ENCODE measurements around the gene FGF7. TPM values are rescaled to one million over a fixed set of nuclear protein-coding genes. Genes with fewer than 3 reads are reported as not detected.

The FGF7 gene
- total RNA-seq, 2 experiments from 2014 or later, result not detected

DNA sequence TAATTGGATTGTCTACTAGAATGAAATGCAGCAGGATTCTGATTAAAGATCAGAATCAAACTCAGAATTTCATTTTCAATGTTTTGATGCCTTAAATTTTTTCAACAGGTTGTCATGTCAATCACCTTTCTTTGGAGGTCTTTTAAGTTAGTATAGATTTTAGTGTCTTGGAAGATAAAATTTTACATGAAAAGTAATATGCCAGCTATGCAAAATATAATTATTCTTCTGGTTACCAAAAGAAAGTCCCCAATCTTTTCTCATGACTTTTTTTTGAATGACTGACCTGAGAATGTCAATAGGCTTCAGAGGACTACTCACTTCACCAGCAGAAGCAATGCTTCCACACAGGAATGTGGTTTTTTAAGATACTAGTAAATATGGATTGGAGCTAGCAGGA lies 4.3 kb downstream of the FGF7 start:
- no peak for ATAC-seq (ENCODE audit: poor library complexity)
- no peaks in the 10 kb centered on the region for H3K36me3 ChIP-seq (ENCODE audit: insufficient read depth, low read length)
- ChIA-PET POLR2A (interaction anchor here (0.9 kb wide), 1 partner anchor 237 kb away, joined by 3 read pairs; no protein-coding TSS in a partner anchor), CTCF (no interaction called here)
- DNase-seq, result no peak
- no peaks in the 10 kb centered on the region for H3K4me1 Mint-ChIP-seq (ENCODE audit: low read depth)
- H3K9me3 ChIP-seq (ENCODE audit: control insufficient read depth in 1 of 2, insufficient read depth in 1 of 2, low read length in 2 of 2), result no peaks in the 10 kb centered on the region
- no peak overlapping the region for H3K4me3 Mint-ChIP-seq
- no peaks in the 10 kb centered on the region for H3K4me1 ChIP-seq (ENCODE audit: insufficient read depth, low read length)
- peaks cover 4% of the 10 kb centered on the region for H3K27me3 Mint-ChIP-seq
- H3K27me3 ChIP-seq (ENCODE audit: control insufficient read depth in 1 of 2, insufficient read depth in 2 of 2, low read length in 2 of 2), result no peaks in the 10 kb centered on the region
- no peak overlapping the region for H3K27ac ChIP-seq (ENCODE audit: low read depth in 1 of 2, low read length in 2 of 2)
- H3K36me3 Mint-ChIP-seq (ENCODE audit: low read depth), result no peaks in the 10 kb centered on the region
- TF ChIP-seq, protein P1, sequence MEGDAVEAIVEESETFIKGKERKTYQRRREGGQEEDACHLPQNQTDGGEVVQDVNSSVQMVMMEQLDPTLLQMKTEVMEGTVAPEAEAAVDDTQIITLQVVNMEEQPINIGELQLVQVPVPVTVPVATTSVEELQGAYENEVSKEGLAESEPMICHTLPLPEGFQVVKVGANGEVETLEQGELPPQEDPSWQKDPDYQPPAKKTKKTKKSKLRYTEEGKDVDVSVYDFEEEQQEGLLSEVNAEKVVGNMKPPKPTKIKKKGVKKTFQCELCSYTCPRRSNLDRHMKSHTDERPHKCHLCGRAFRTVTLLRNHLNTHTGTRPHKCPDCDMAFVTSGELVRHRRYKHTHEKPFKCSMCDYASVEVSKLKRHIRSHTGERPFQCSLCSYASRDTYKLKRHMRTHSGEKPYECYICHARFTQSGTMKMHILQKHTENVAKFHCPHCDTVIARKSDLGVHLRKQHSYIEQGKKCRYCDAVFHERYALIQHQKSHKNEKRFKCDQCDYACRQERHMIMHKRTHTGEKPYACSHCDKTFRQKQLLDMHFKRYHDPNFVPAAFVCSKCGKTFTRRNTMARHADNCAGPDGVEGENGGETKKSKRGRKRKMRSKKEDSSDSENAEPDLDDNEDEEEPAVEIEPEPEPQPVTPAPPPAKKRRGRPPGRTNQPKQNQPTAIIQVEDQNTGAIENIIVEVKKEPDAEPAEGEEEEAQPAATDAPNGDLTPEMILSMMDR (IDR thresholded peaks at IDR 0.05), result no peak
- H3K4me3 ChIP-seq (ENCODE audit: low read length), result no peak overlapping the region
- no peak overlapping the region for H3K27ac Mint-ChIP-seq
- H3K9me3 Mint-ChIP-seq, result no peaks in the 10 kb centered on the region
- intact Hi-C loops (cut with DNase I, micrococcal nuclease), result loop anchor here in 1 of 2 experiments (10.0 kb wide), 3 partner anchors 283 to 717 kb away; no protein-coding TSS in a partner anchor

DNA sequence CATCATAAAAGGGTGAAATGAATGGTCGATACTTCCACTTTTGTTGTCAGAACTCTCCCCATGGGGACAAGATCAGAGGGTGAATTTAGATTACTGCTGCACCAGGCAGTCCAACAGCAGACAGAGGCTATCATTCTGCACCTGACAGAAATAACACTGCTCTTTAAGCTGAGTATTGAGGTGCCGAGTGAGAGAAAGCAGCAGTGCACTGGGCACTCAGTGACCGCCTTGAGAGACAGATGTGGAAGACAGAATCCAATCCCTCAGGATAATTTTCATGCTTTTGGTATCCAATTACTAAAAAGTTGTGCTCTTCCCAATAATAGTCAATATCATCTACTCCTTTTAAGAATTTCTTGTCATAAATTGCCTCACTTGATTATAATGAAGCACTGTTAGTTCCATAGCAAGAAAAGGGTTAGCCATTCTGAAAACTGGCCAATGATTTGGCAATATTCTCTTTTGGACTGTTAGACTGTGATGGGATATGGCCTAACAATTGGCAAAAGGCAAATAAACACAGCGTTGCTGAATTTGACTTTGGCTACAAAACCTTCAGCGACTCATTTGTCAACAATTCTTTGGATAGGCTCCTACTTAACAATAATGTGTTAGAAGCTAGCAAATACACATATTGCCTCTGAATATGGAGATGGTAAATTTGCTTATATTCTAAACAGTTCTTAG lies 5.5 kb downstream of the FGF7 start:
- intact Hi-C loops (cut with DNase I, micrococcal nuclease), result loop anchor here in 1 of 2 experiments (10.0 kb wide), 3 partner anchors 284 to 716 kb away; no protein-coding TSS in a partner anchor

GRCh38 chr15:49430046-49430445 lies 7.0 kb downstream of the FGF7 start:
- ATAC-seq (ENCODE audit: poor library complexity) (no peak), DNase-seq (no peak)
- Mint-ChIP-seq H3K4me1 (ENCODE audit: low read depth) (no peaks in the 10 kb centered on the region), H3K36me3 (ENCODE audit: low read depth) (no peaks in the 10 kb centered on the region), H3K27me3 (peaks cover 4% of the 10 kb centered on the region), H3K4me3 (no peak overlapping the region), H3K9me3 (no peaks in the 10 kb centered on the region), H3K27ac (no peak overlapping the region)
- Histone ChIP-seq H3K27me3 (ENCODE audit: control insufficient read depth in 1 of 2, insufficient read depth in 2 of 2, low read length in 2 of 2) (no peaks in the 10 kb centered on the region), H3K4me1 (ENCODE audit: insufficient read depth, low read length) (no peaks in the 10 kb centered on the region), H3K9me3 (ENCODE audit: control insufficient read depth in 1 of 2, insufficient read depth in 1 of 2, low read length in 2 of 2) (no peaks in the 10 kb centered on the region), H3K36me3 (ENCODE audit: insufficient read depth, low read length) (no peaks in the 10 kb centered on the region), H3K4me3 (ENCODE audit: low read length) (no peak overlapping the region), H3K27ac (ENCODE audit: low read depth in 1 of 2, low read length in 2 of 2) (no peak overlapping the region)
- CTCF ChIA-PET, result no interaction called here
- intact Hi-C loops (cut with DNase I, micrococcal nuclease), result no loop called here
- TF ChIP-seq, protein P1 (IDR thresholded peaks at IDR 0.05), result no peak
- POLR2A ChIA-PET, result no interaction called here

More for the DNA sequence above, 5.5 kb downstream of the FGF7 start:
- ChIA-PET CTCF (no interaction called here), POLR2A (no interaction called here)
- Mint-ChIP-seq H3K9me3 (no peaks in the 10 kb centered on the region), H3K27me3 (peaks cover 4% of the 10 kb centered on the region), H3K36me3 (ENCODE audit: low read depth) (no peaks in the 10 kb centered on the region), H3K4me1 (ENCODE audit: low read depth) (no peaks in the 10 kb centered on the region), H3K27ac (no peak overlapping the region), H3K4me3 (no peak overlapping the region)
- no peaks in the 10 kb centered on the region for H3K4me1 ChIP-seq (ENCODE audit: insufficient read depth, low read length)
- TF ChIP-seq, protein P1 (IDR thresholded peaks at IDR 0.05), result no peak
- H3K36me3 ChIP-seq (ENCODE audit: insufficient read depth, low read length), result no peaks in the 10 kb centered on the region
- no peak overlapping the region for H3K27ac ChIP-seq (ENCODE audit: low read depth in 1 of 2, low read length in 2 of 2)
- H3K4me3 ChIP-seq (ENCODE audit: low read length), result no peak overlapping the region
- no peaks in the 10 kb centered on the region for H3K27me3 ChIP-seq (ENCODE audit: control insufficient read depth in 1 of 2, insufficient read depth in 2 of 2, low read length in 2 of 2)
- DNase-seq, result no peak
- H3K9me3 ChIP-seq (ENCODE audit: control insufficient read depth in 1 of 2, insufficient read depth in 1 of 2, low read length in 2 of 2), result no peaks in the 10 kb centered on the region
- ATAC-seq (ENCODE audit: poor library complexity), result no peak
